Progenitor cell of endocrine pancreas (in vitro differentiated cells): ENCODE results near the gene ENPP3. TPM values are rescaled to one million over a fixed set of nuclear protein-coding genes. Genes with fewer than 3 reads are reported as not detected.

Experiments used
- DNase-seq: peaks from one replicate; pipeline ENCODE4 v3.0.0; 2021; ENCODE audit warnings: low spot score; ENCODE audit not compliant: unreplicated experiment
- H3K27ac Mint-ChIP-seq: 2 replicates; pipeline ENCODE4 v1.8.0; 2021; ENCODE audit warnings: mild to moderate bottlenecking, moderate library complexity, mixed read lengths
- H3K27me3 Mint-ChIP-seq: 2 replicates; pipeline ENCODE4 v1.8.0; 2021; ENCODE audit warnings: mixed read lengths
- H3K36me3 Mint-ChIP-seq: 2 replicates; pipeline ENCODE4 v1.8.0; 2022; ENCODE audit warnings: mixed read lengths; ENCODE audit not compliant: insufficient read depth
- H3K4me1 Mint-ChIP-seq: 2 replicates; pipeline ENCODE4 v1.8.0; 2021; ENCODE audit warnings: low read depth, mixed read lengths
- H3K4me3 Mint-ChIP-seq: 2 replicates; pipeline ENCODE4 v1.8.0; 2021; ENCODE audit warnings: low read depth, mild to moderate bottlenecking, moderate library complexity, mixed read lengths
- H3K9me3 Mint-ChIP-seq: 2 replicates; pipeline ENCODE4 v1.8.0; 2021; ENCODE audit warnings: low read depth, mixed read lengths
- CTCF ChIP-seq: fragments of 200-600 bp; sonication (generic); IDR thresholded peaks from one replicate; pipeline ENCODE4 v1.5.0; 2021; ENCODE audit warnings: antibody characterized with exemption, mild to moderate bottlenecking; ENCODE audit not compliant: unreplicated experiment
- total RNA-seq: library from RNA; stranded (reverse); gene quantifications from 2 replicates; pipeline ENCODE4 v1.2.1, GENCODE V29; 2021

Gene ENPP3
- total RNA-seq, 1 donor from 2014 or later, result not detected

GRCh38 chr6:131646249-131646670, 9.2 kb downstream of the ENPP3 start:
- Mint-ChIP-seq H3K9me3 (no peaks in the 10 kb centered on the region), H3K36me3 (no peaks in the 10 kb centered on the region), H3K4me1 (peaks cover 1% of the 10 kb centered on the region), H3K27me3 (no peaks in the 10 kb centered on the region), H3K4me3 (no peak overlapping the region), H3K27ac (no peak overlapping the region)
- no peak for TF ChIP-seq CTCF
- no peak for DNase-seq

GRCh38 chr6:131651782-131652181, 14.7 kb downstream of the ENPP3 start:
- Mint-ChIP-seq H3K4me1 (peaks cover 15% of the 10 kb centered on the region), H3K27me3 (no peaks in the 10 kb centered on the region), H3K27ac (peak overlapping the region; percentile 1), H3K9me3 (no peaks in the 10 kb centered on the region), H3K4me3 (no peak overlapping the region), H3K36me3 (no peaks in the 10 kb centered on the region)
- DNase-seq, result no peak
- no peak for TF ChIP-seq CTCF

- Mint-ChIP-seq H3K36me3 (no peaks in the 10 kb centered on the region), H3K9me3 (no peaks in the 10 kb centered on the region), H3K27ac (peak overlapping the region; percentile 38), H3K4me1 (peaks cover 15% of the 10 kb centered on the region), H3K27me3 (no peaks in the 10 kb centered on the region), H3K4me3 (no peak overlapping the region)
- no peak for DNase-seq
- no peak for TF ChIP-seq CTCF
These were observed 15.4 kb downstream of the ENPP3 start for GRCh38 chr6:131652472-131652871.

- Mint-ChIP-seq H3K4me3 (no peak overlapping the region), H3K36me3 (no peaks in the 10 kb centered on the region), H3K27me3 (no peaks in the 10 kb centered on the region), H3K4me1 (peaks cover 15% of the 10 kb centered on the region), H3K27ac (no peak overlapping the region), H3K9me3 (no peaks in the 10 kb centered on the region)
- DNase-seq, result no peak
- TF ChIP-seq CTCF, result no peak
These were observed 17.2 kb downstream of the ENPP3 start for GRCh38 chr6:131654326-131654725.

GRCh38 chr6:131655387-131655786, 18.3 kb downstream of the ENPP3 start:
- Mint-ChIP-seq H3K36me3 (no peaks in the 10 kb centered on the region), H3K27me3 (no peaks in the 10 kb centered on the region), H3K9me3 (no peaks in the 10 kb centered on the region), H3K4me1 (peaks cover 15% of the 10 kb centered on the region), H3K27ac (no peak overlapping the region), H3K4me3 (no peak overlapping the region)
- DNase-seq, result no peak
- no peak for TF ChIP-seq CTCF
